HG03432 (cell line): ENCODE results near the gene KRTAP5-5.
A peak's percentile ranks its signal among the peaks of the same experiment; 100 is the strongest.
"Not testable (repeated sequence)": the region's sequence is repeated elsewhere in the genome, so short reads cannot be mapped to it uniquely, and the experiment has no call there.

Source experiments
- ATAC-seq: cut with Tn5 transposase; IDR thresholded peaks from one replicate; pipeline ENCODE4 v1.9.1; 2021; ENCODE audit warnings: mild to moderate bottlenecking, moderate library complexity; ENCODE audit not compliant: unreplicated experiment

The KRTAP5-5 gene

GRCh38 chr11:1605923-1606322, 23.7 kb upstream of the KRTAP5-5 start:
- peak; percentile 77 for ATAC-seq

DNA sequence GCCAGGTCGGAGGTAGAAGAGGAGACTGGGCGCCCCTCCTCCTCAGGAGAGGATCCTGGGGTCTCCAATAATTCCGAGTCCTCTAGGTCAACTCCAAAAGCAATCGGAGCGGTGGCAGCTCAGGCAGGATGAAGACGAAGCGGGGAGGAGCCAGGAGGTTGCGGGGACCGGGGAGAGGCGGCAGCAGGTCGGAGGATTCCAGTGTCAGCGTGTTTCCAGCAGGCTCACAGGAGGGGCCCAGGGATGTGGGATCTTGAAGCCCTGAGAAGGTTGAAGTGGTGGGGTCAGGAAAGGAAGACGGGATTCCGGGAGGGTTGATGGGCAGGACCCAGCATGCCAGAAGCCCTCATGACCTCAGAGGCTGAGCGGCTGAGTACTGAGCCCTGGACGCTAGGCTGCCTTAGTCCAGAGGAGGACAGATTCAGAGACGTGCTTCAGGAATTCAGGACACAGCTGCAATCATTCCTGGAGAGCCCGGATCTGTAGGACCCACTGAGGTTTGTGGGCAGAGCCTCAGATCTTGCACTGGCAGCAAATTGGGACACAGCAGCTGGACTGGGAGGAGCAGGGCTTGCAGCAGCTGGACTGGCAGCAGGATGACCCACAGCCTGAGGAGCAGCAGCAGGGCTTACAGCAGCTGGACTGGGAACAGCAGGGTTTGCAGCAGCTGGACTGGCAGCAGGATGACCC, 22.3 kb upstream of the KRTAP5-5 start:
- not testable (repeated sequence) for ATAC-seq

GRCh38 chr11:1607901-1608300, 21.7 kb upstream of the KRTAP5-5 start:
- not testable (repeated sequence) for ATAC-seq

DNA sequence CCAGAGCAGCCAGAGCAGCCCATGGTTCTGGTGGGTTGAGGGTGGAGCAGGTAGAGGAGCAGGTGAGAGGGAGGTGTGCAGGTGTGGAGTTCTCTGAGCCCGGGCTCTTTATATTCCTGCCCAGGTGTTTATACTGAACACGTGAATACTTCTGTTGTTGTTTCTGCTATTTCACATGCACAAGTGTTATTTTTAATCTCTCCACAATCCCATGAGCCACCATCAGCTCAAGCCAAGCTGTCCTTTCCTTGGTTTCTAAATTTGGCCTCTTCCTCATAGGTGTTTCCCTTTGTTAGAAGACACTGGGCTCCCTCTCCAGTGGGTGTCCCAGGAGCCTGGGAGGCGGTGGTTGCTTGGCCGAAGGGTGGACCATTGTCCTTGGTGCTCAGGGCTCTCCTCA, 21.2 kb upstream of the KRTAP5-5 start, which contains the start of gene KRTAP5-3:
TSS of gene KRTAP5-3 (minus strand) at position 101 of the 400 bp plus-strand sequence. CDS start at position 23, 78 bp downstream.
- ATAC-seq = no peak

- no peak for ATAC-seq
Measured at GRCh38 chr11:1618231-1618630, 11.3 kb upstream of the KRTAP5-5 start.

GRCh38 chr11:1619449-1619848, 10.1 kb upstream of the KRTAP5-5 start:
- no peak for ATAC-seq

DNA sequence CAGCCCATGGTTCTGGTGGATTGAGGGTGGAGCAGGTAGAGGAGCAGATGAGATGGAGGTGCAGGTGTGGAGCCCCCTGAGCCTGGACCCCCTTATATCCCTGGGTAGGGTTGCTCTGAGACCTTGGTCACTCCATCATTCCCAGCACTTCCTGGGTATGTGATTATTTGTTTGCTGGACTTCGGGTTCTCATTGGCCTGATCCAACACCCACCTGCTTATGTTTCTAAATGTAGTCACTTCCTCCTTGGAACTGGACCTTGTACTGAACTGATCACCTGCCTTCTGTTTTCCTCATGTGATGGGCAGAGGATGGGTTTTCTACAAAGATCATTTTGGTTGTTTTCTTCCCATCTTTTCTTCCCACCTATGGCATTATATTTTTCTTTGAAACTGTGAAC, 7.5 kb upstream of the KRTAP5-5 start, which contains the start of gene KRTAP5-4:
TSS of gene KRTAP5-4 (minus strand) at position 53 of the 400 bp plus-strand sequence. CDS start at position 8, 45 bp downstream.
- no peak for ATAC-seq

GRCh38 chr11:1623716-1624115, 5.9 kb upstream of the KRTAP5-5 start:
- ATAC-seq = no peak

- ATAC-seq = no peak
Measured at GRCh38 chr11:1624621-1625020, 5.0 kb upstream of the KRTAP5-5 start.

DNA sequence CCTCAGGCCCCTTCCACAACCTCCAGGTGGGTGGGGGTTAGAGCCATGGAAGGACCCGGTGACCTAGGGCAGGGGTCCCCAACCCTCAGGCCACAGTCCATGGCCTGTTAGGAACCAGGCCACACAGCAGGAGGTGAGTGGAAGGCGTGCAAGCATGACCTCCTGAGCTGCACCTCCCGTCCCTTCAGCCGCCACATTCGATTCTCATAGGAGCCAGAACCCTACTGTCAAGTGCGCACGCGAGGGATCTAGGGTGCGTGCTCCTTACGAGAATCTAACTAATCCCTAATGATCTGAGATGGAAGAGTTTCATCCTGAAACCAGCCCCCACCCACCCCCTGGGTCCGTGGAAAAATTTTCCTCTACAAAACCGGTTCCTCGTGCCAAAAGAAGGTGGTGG, 4.0 kb upstream of the KRTAP5-5 start:
- ATAC-seq = no peak

- ATAC-seq = no peak
Measured at GRCh38 chr11:1628506-1629325, 859 bp upstream of the KRTAP5-5 start.

DNA sequence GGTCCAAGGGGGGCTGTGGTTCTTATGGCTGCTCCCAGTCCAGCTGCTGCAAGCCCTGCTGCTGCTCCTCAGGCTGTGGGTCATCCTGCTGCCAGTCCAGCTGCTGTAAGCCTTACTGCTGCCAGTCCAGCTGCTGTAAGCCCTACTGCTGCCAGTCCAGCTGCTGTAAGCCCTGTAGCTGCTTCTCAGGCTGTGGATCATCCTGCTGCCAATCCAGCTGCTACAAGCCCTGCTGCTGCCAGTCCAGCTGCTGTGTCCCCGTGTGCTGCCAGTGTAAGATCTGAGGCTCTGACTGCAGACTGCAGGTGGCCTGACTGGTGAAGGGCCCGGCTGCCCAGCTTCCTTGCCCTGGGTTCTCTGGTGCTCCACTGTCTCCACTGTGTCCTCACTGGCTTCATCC, 696 bp downstream of the KRTAP5-5 start:
- ATAC-seq = no peak

GRCh38 chr11:1631066-1631568, 1.5 kb downstream of the KRTAP5-5 start:
- ATAC-seq = no peak

DNA sequence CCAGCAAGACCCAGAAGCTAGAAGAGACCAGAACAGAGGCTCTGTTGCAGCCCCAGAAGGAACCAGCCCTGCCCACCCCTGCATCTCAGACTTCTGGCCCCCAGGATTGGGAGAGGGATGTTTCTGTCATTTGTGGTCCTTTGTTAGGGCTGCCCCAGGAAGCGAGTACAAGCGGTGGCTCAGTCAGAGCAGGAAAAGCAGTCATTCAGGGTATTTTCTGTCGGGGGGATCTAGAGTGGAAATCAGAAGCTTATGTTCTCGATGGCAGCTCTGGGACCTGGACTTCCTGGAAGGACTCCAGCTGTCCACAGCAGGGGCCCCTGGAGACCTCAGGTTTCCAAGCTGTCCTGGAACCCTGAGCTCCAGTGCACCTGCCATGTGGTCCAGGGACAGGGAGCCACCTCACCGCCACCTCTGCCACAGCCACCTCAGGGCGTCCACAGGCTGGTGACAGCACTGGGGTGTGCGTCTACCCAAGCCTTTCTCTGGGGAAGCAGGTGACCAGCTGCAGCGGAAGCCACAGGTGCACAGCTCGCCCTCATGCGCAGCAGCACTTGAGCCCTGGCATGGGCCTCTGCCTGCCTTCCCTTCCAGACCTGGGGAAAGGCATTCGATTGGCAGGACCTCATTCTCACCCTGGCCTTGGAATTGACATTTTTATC, 2.6 kb downstream of the KRTAP5-5 start:
- ATAC-seq = no peak

- ATAC-seq = no peak
Measured at GRCh38 chr11:1633864-1634263, 4.3 kb downstream of the KRTAP5-5 start.

GRCh38 chr11:1636291-1636950, 6.8 kb downstream of the KRTAP5-5 start:
- no peak for ATAC-seq

DNA sequence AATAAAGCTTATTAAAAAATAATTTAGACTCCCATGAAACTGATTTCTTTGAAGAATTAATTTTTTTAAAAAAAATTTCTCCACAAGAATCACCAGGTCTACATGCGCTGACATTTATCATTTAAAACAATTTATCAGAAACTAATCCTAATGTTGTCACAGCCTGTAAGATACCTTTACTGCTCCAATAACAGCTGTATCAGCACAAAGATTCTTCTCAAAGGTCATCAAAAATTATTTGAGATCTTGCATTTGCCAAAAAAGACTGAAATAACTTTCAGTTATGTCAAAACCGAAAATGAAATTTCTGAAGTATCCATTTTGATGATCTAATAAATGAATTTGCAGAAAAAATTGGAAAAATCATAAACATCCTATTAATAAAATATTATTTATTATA, 8.1 kb downstream of the KRTAP5-5 start:
- ATAC-seq = no peak

- no peak for ATAC-seq
Measured at GRCh38 chr11:1638344-1638743, 8.8 kb downstream of the KRTAP5-5 start.

- ATAC-seq = no peak
Measured at GRCh38 chr11:1639102-1639620, 9.6 kb downstream of the KRTAP5-5 start.

GRCh38 chr11:1639666-1640065, 10.1 kb downstream of the KRTAP5-5 start:
- ATAC-seq = no peak
